Retinal pigment epithelial cell (primary cell): ENCODE measurements around the gene ZNF160.
A peak's percentile ranks its signal among the peaks of the same experiment; 100 is the strongest.
"Not testable (repeated sequence)": the region's sequence is repeated elsewhere in the genome, so short reads cannot be mapped to it uniquely, and the experiment has no call there.

Experiments used
- DNase-seq: peaks from one replicate; pipeline ENCODE4 v3.0.0-alpha.2; 2010; ENCODE audit warnings: low read depth
- H3K4me3 ChIP-seq: 2 replicates; pipeline ENCODE4 v1.5.1; 2011; ENCODE audit warnings: mild to moderate bottlenecking, low read length, control low read depth, moderate library complexity
- TF ChIP-seq, protein P1 (sequence below): conservative IDR thresholded peaks from 2 replicates; pipeline ENCODE4 v1.5.1; 2011; ENCODE audit warnings: low read depth, low read length, control low read depth, inconsistent platforms

The ZNF160 gene

DNA sequence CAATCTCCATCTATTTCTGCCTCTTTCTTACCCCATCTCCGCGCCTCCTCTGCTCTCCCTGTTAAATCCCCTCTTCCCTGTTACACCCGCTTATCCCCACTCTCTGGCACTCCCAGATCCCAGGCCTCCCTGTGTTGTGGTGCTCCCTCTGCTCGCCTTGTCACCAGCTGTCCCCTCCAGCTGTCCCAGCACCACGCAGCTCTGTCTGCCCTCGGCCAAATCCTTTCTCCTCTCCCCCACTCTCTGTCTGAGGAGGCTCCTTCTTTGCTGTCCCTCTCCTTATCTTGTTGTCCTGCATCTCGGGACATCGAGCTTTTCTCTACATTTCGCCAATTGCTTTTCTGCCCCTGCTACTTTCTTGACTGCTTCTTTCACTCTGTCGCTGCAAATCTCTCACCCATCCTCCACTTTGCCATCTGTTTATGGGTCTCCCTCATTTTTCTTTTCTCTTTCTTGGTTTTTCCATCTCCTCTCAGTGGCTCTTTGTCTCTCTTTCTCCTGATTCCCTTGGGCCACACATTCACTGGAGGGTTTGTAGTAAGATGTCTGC is 941 bp downstream of the ZNF160 start:
- no peak for DNase-seq
- H3K4me3 ChIP-seq = peak overlapping the region; percentile 94
- TF ChIP-seq, protein P1, sequence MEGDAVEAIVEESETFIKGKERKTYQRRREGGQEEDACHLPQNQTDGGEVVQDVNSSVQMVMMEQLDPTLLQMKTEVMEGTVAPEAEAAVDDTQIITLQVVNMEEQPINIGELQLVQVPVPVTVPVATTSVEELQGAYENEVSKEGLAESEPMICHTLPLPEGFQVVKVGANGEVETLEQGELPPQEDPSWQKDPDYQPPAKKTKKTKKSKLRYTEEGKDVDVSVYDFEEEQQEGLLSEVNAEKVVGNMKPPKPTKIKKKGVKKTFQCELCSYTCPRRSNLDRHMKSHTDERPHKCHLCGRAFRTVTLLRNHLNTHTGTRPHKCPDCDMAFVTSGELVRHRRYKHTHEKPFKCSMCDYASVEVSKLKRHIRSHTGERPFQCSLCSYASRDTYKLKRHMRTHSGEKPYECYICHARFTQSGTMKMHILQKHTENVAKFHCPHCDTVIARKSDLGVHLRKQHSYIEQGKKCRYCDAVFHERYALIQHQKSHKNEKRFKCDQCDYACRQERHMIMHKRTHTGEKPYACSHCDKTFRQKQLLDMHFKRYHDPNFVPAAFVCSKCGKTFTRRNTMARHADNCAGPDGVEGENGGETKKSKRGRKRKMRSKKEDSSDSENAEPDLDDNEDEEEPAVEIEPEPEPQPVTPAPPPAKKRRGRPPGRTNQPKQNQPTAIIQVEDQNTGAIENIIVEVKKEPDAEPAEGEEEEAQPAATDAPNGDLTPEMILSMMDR = no peak

DNA sequence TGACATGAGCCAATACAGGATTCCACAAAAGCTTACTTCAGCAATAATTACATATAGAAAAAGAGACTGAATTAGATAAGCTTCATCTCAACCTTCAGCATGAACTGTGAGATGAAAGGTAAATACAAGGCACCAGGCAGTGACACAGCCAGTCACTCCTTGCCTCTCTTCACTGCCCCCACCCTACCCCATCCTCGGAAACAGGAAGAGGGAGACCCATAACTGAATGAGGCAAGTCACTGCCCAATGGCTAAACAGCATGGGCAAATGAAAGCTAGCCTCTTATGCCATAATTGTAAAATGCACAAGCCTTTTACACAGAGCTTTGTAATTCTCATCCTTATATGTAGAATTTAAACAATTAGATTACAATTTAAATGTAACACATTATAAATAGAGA is 1.7 kb downstream of the ZNF160 start:
- H3K4me3 ChIP-seq = peak overlapping the region; percentile 94
- DNase-seq = no peak
- TF ChIP-seq, protein P1 = no peak

GRCh38 chr19:53098570-53098969 is 4.7 kb downstream of the ZNF160 start:
- H3K4me3 ChIP-seq, DNase-seq: not testable (repeated sequence)

DNA sequence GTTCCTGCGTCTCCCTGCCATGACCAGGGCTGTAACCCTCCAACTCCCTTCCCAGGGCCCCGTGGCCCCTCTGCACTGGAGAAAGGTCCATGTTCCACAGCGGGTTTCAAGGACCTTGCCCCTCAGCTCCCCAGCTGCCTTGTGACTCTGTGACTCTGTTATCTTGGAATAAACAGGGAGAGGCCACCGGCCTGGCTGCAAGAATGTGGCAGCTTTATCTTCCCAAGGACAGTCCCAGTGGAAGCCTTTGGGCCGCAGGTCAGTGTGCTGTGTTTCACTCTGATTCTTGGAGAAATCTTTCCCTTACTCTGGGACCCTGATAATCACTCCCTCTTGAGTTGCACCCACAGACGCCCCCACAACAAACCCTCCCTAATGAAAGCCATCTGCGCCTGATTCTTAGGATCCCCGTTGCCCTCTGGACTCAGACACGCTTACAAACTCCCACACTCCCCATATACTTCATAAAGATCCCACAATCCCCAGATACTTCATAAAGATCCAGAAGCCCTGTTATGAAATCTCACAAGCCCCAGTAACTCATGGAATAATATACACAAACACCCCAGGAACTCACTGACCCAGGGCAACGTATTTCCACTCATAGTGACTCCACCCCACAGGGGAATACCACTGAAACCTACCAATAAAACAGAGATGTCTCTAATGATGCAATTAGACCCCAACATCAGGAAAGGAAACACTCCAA is 6.1 kb downstream of the ZNF160 start:
- not testable (repeated sequence) for DNase-seq, H3K4me3 ChIP-seq

- not testable (repeated sequence) for DNase-seq, H3K4me3 ChIP-seq
Observed at GRCh38 chr19:53096579-53096978, 6.6 kb downstream of the ZNF160 start.

DNA sequence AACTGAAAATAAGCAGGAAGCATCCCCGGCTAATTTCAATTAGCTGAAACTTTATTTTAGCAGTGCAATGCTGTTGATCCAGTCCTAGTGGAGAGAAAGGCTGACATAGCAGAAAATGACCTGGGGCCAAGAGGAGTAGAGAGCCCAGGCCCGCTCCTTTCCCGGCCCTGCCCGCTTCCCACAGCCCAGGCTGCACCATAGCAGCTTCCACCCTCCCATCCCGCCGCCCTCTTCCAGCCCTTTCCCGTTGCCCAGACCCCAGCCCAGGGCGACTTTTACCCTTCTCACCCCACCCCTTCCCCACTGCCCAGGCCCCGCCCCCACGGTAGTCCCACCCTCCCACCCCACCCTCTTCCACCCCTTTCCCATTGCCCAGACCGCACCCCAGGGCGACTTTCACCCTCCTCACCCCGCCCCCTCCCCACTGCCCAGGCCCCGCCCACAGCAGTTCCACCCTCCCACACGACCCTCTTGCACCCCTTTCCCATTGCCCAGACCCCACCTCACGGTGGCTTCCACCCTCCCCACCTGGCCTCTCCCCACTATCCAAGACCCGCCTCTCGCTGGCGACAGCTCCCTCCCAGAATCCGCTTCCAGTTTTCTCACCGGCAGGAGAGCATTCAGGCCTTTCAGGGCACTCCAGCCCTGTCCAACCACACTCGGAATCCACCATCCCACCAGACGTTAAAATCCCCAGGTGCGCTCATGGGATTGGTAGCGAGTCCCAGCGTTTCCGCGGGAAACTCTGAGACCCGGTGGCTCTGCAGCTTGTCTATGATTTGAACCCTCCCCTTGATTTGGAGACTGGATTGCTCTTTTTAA is 8.3 kb downstream of the ZNF160 start:
- DNase-seq = no peak
- no peak overlapping the region for H3K4me3 ChIP-seq
- TF ChIP-seq, protein P1 = no peak

- TF ChIP-seq, protein P1 = no peak
- no peak overlapping the region for H3K4me3 ChIP-seq
- no peak for DNase-seq
Observed at GRCh38 chr19:53092723-53093122, 10.5 kb downstream of the ZNF160 start.

- no peak overlapping the region for H3K4me3 ChIP-seq
- no peak for DNase-seq
- TF ChIP-seq, protein P1 = no peak
Observed at GRCh38 chr19:53091413-53092254, 11.6 kb downstream of the ZNF160 start.
